Activated naive CD8-positive, alpha-beta T cell (primary cell): ENCODE results near the gene DNAJB6.

Experiments used
- H3K27ac Mint-ChIP-seq: one replicate; pipeline ENCODE4 v1.8.0; 2021; ENCODE audit warnings: mixed read lengths
- H3K27me3 Mint-ChIP-seq: one replicate; pipeline ENCODE4 v1.8.0; 2021; ENCODE audit warnings: mixed read lengths
- H3K36me3 Mint-ChIP-seq: one replicate; pipeline ENCODE4 v1.8.0; 2021; ENCODE audit warnings: mixed read lengths
- H3K4me1 Mint-ChIP-seq: one replicate; pipeline ENCODE4 v1.8.0; 2021; ENCODE audit warnings: low read depth, mixed read lengths
- H3K4me3 Mint-ChIP-seq: one replicate; pipeline ENCODE4 v1.8.0; 2021; ENCODE audit warnings: mild to moderate bottlenecking, mixed read lengths
- H3K9me3 Mint-ChIP-seq: one replicate; pipeline ENCODE4 v1.8.0; 2021; ENCODE audit warnings: low read depth, mixed read lengths

DNAJB6 gene

DNA sequence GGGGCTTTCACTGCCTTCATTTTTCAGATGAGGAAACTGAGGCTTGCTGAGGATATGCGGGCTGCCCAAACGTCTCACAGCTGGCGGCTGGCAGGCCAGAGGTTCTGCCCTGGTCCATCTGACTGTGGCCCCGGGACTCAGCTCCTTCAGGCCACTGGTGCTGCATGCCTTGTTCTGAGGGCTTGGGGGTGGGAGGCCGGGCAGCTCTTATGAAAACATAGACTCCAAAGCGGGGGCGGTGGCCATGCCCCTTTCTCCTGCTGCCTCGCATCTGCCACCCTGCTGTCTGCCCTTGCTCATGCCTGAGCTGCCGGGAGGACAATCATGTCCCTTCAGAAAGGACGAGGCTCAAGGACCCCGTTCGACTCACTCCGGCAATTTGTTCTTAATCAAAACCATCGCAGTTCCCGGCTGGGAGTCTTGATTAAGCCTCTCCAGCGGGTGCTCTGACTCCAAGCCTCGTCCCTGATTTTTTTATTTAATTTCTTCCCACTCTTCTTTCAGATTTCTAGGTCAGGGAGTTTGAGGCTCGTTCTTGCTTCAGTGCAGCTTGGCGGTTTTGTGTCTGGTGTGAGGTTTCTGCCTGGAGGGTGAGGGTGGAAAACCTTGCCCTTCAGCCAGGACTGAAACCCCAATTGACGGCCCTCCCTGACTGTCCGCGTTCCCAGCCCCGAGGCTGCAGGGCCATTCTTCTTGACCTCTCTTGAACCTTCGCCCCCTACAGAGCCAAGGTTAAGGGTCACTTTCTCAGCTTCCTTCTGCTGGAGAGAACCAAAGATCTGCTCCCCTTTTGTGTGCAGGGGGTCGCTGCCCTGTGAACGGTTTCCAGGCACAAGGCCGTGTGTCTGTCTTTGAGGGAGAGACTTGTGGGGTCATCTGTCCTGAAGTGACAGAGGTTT lies 120.8 kb downstream of the DNAJB6 start:
- H3K4me1 Mint-ChIP-seq: peaks cover 8% of the 10 kb centered on the region
- H3K27me3 Mint-ChIP-seq: no peaks in the 10 kb centered on the region
- no peak overlapping the region for H3K27ac Mint-ChIP-seq

DNA sequence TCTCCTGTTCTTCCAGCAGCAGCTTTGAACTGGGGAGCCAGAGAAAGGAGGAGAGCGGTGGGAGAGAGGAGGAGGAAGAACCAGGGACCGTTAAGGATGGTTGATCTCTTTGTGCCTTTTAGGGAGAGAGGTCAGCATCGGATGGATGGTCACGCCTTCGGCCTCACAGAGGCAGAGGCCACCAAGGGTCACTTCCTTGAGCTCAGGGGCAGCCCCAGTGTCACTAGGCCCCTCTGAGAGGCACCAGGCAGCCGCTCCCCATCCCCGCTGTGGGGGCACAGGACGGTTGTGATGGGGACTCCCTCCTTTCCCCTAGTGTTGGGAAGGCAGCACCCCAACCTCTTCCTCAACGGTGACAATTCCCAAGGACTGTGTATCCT lies 121.4 kb downstream of the DNAJB6 start:
- Mint-ChIP-seq H3K36me3 (peaks cover 3% of the 10 kb centered on the region), H3K4me3 (no peak overlapping the region), H3K27ac (no peak overlapping the region), H3K27me3 (no peaks in the 10 kb centered on the region), H3K9me3 (no peaks in the 10 kb centered on the region), H3K4me1 (peaks cover 14% of the 10 kb centered on the region)

More for the DNA sequence above, 120.8 kb downstream of the DNAJB6 start:
- Mint-ChIP-seq H3K9me3 (no peaks in the 10 kb centered on the region), H3K4me3 (no peak overlapping the region), H3K36me3 (peaks cover 3% of the 10 kb centered on the region)

DNA sequence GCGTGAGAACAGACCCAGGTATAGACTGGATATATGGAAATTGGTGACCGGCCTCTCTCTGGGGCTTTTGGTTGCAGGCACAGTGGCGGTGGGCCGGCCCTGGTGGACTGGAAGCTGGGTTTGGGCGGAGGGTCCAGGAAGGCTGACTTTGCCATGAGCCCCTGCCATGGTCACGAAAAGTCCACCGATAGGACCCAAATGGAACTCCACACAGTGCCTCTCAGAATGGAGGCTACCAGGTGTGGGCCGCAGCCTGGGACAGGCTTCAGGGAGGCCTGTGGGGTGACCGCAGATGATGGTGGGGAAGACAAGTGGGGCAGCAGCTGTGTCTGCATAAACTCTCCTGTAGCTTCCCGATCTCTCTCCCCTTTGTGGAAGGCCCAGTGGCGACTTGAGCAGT lies 123.2 kb downstream of the DNAJB6 start:
- Mint-ChIP-seq H3K27me3 (no peaks in the 10 kb centered on the region), H3K4me3 (no peak overlapping the region), H3K9me3 (no peaks in the 10 kb centered on the region), H3K4me1 (peaks cover 14% of the 10 kb centered on the region), H3K27ac (no peak overlapping the region), H3K36me3 (no peaks in the 10 kb centered on the region)

DNA sequence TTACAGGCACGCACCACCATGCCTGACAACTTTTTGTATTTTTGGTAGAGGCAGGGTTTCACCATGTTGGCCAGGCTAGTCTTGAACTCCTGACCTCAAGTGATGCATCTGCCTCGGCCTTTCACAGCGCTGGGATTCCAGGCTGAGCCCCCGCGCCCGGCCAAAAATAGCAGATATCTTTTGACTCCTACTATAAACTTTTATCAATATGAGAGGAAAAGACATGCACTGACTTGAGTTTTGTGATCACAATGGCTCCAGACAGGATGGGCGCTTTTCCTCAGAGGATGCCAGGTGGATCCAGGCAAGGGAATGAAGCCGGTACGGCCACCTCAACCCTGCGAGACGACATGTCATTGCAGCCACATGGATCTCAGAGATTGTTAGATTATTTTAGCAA lies 123.9 kb downstream of the DNAJB6 start:
- no peaks in the 10 kb centered on the region for H3K27me3 Mint-ChIP-seq

DNA sequence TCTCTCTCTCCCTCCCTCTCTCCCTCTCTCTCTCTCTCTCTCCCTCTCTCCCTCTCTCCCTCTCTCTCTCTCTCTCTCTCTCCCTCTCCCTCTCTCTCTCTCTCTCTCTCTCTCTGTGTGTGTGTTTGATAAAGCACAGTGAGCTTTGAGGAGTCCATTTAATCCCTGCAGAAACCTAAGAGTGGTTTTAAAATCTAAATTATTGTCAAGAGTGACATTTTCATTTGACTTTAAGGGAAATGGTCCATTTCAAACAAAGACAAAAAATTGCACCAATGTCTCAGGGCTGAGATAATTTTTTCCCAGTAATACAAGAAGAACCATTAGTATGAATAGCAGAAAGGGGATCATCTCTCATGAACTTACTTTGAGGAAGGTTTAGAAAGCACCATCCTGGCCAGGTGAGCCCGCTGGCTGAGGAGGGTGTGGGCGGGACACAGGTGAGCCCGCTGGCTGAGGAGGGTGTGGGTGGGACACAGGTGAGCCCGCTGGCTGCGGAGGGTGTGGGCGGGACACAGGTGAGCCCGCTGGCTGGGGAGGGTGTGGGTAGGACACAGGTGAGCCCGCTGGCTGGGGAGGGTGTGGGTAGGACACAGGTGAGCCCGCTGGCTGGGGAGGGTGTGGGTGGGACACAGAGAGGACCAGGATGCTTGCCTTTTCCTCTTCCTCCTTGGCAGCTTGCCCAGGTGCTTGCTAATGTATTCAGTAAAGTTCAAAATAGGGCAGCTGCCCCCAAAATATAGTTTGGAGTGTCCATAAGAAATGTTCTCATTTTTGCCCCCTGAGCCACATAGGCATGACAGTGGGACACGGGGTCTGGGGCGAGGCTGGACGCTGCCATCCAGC lies 125.0 kb downstream of the DNAJB6 start:
- no peak overlapping the region for H3K4me3 Mint-ChIP-seq
- peaks cover 14% of the 10 kb centered on the region for H3K4me1 Mint-ChIP-seq
- no peaks in the 10 kb centered on the region for H3K36me3 Mint-ChIP-seq
- no peak overlapping the region for H3K27ac Mint-ChIP-seq
- no peaks in the 10 kb centered on the region for H3K9me3 Mint-ChIP-seq
- no peaks in the 10 kb centered on the region for H3K27me3 Mint-ChIP-seq

More for the DNA sequence above, 123.9 kb downstream of the DNAJB6 start:
- H3K4me1 Mint-ChIP-seq: peaks cover 14% of the 10 kb centered on the region
- H3K4me3 Mint-ChIP-seq: no peak overlapping the region
- H3K27ac Mint-ChIP-seq: no peak overlapping the region
- no peaks in the 10 kb centered on the region for H3K36me3 Mint-ChIP-seq
- H3K9me3 Mint-ChIP-seq: no peaks in the 10 kb centered on the region

DNA sequence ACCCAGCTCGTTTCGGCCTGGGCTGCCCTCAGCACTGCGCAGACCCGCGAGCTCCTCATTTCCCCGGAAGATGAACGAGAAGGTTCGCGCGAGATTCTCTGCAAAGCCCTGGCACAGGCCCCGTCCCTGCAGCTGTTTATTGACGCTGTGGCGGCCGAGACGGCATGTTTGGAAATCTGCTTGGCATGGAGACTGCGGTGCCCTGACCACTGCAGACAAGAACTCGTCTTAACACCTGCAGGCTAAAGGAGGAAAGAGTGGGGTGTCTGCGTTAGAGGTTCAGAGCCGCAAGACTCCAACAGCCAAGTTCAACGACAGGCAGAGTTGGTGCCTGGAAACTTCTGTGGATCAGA lies 125.6 kb downstream of the DNAJB6 start:
- Mint-ChIP-seq H3K4me1 (peaks cover 14% of the 10 kb centered on the region), H3K4me3 (no peak overlapping the region), H3K36me3 (no peaks in the 10 kb centered on the region), H3K9me3 (no peaks in the 10 kb centered on the region), H3K27me3 (no peaks in the 10 kb centered on the region), H3K27ac (no peak overlapping the region)

DNA sequence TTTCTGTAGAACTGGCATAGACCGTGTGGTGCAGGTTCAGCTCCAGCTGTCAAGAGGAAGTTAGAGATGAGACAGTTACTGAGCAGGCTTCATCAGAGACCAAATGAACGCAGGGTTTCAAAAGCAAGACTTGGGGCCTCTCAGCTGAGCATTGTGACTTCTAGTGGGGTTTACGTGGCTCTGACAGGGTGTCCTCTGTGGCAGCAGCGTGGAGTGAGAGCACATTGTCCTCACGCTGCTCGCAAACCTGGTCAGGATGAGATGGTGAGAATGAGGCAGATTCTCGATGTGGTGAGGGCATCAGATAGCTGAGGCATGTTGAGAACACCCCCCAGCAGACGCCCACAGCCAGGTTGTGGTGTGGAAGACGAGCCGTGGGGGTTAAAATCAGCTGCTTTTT lies 126.0 kb downstream of the DNAJB6 start:
- no peak overlapping the region for H3K4me3 Mint-ChIP-seq

DNA sequence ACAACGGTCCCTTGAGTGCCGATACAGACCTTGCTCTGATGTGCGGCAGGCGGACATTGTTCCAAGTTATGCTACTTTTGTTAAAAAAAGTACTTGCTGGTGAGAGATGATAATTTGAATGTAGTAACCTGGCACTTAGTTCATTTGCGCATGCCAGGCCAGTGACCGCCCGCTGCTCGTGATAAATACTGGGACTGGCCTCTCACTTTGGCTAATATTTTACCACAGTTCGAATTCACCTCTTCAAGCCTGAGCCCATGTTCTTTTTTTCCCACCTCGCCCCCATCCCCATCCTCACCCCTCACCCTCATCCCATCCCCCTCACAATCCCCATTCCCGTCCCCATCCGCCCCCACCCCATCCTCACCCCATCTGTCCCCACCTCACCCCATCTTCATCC lies 126.4 kb downstream of the DNAJB6 start:
- Mint-ChIP-seq H3K27ac (no peak overlapping the region), H3K4me3 (no peak overlapping the region)

More for the DNA sequence above, 126.0 kb downstream of the DNAJB6 start:
- H3K4me1 Mint-ChIP-seq: peaks cover 14% of the 10 kb centered on the region
- H3K27ac Mint-ChIP-seq: no peak overlapping the region
- no peaks in the 10 kb centered on the region for H3K27me3 Mint-ChIP-seq
- no peaks in the 10 kb centered on the region for H3K36me3 Mint-ChIP-seq
- no peaks in the 10 kb centered on the region for H3K9me3 Mint-ChIP-seq

DNA sequence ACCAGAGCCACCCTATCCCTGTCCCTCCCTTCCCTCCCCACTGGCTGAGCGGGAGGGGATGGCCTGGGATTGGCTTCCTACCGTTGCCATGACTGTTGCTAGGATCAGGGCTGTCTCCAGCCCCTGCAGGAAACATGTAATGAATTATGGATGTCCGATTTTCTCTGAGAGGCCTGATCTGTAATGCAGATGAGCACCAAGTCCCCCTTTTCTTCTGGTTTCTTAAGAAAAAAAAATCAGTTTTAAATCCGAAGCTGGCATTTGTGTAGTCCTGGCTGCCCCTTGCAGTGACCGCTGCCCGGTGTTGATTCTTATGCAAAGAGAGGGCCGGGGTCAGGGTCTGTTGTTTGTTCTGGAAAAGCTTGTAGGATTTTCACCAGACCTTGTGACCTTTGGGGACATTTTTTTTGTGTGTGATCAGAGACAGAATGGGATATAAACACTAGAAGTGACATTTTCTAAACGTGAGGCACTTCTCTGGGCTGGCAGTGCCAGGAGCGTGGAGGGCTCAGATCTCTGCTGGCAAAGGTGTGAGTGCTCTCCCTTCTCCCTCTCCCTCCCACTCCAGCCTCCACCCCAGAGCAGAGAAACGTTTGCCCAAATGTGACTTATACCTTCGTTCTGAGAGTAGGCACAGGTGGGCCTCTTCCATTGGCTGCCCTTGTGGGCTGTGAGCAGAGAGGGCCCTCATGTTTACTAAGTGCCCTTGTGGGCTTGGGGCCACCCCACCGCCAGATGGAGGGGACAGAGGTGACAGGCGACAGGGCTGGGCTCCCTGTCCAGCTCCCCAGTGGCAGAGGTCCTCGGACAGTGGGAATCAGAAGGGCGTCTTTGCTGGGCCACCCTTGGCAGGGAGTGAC lies 127.5 kb downstream of the DNAJB6 start:
- Mint-ChIP-seq H3K4me3 (no peak overlapping the region), H3K27me3 (no peaks in the 10 kb centered on the region), H3K27ac (no peak overlapping the region), H3K9me3 (no peaks in the 10 kb centered on the region), H3K4me1 (peaks cover 14% of the 10 kb centered on the region), H3K36me3 (no peaks in the 10 kb centered on the region)

More for the DNA sequence above, 126.4 kb downstream of the DNAJB6 start:
- Mint-ChIP-seq H3K4me1 (peaks cover 14% of the 10 kb centered on the region), H3K36me3 (no peaks in the 10 kb centered on the region), H3K27me3 (no peaks in the 10 kb centered on the region), H3K9me3 (no peaks in the 10 kb centered on the region)

DNA sequence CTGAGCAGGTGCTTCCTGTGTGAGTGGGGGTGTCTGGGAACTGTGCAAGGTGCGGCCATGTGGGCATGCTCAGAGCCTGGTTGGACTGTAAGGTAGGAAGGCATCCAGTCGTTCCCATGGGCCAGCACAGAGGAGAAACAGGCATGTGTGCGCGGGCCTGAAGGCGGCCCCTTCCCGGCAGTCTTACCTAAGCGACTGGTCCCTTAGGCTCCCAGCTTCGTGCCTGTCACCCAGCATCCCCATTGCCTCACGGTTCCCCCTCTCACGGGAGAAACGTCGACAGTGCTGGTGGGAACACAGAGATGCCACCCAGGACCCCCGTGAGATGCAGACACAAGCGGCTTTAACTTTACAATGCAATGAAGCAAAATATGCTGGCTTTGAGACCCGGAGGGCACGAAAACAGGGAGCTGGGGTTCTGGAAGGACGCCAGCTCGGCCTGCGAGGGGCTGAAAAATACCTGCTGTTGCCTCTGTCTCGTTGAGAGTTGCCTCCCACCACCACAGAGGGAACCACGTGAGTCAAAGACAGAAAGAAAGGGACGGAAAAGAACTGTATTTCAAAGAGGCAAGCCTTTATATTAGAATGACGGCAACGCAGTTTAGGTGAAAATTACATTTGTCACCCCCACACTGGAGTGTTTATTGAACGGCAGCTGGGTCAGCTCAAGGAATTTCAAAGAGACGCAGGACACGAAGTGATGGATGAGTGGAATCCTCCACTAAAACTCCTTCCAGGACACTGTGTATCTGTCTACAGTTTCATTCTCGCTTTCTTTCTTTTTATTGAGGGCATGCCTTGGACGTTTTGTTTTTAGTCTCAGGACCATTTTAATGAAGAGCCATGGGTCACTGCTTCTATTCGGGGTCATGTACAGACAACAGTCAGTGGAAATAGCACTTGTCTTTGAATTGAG lies 128.4 kb downstream of the DNAJB6 start:
- H3K27ac Mint-ChIP-seq: no peak overlapping the region
- H3K9me3 Mint-ChIP-seq: no peaks in the 10 kb centered on the region
- peaks cover 14% of the 10 kb centered on the region for H3K4me1 Mint-ChIP-seq
- H3K27me3 Mint-ChIP-seq: no peaks in the 10 kb centered on the region
- no peaks in the 10 kb centered on the region for H3K36me3 Mint-ChIP-seq
- no peak overlapping the region for H3K4me3 Mint-ChIP-seq

DNA sequence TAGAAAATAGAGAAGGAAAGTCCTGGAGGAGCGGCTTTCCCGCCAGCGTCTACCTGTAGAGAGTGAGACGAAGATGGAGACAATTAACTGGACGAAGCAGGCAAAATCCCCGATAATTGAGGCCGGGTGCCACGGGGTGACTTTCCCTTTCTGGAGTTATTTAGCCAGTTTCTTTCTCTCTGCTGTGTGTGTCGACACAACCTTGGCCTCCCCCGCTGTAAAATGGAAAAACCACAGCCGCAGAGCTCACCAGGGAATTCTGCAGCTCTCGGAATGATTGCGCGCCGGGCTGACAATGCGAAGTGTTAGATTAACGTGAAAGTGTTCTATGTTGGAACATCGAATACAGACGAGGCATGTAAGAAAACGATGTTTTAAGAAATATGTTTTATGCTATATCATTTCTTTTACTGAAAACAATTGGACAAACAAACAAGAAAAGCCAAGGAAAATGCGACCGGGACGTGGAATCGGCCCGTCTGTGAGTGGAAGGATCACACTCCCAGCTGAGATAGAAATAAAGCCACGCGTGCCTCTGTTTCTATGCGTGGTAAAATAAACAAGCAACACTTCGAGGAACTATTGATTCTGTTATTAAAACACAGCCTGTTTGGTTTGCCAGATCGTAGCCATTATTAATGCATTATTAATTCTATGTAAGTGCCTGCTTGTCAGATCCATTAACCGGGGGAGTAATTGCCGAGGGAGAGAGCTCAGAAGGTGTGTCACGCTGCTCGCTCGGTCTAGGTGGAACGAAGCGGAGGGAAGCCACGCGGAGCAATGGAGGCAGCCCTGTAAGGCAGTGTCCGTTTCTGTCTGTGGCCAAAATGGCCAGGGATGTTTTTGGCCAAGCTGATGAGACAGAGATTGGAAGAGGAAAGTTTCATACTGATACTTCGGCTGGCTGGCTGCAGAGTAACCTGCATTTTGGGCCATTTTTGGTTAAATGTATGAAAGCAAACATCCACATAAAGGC lies 129.4 kb downstream of the DNAJB6 start:
- Mint-ChIP-seq H3K27me3 (no peaks in the 10 kb centered on the region), H3K36me3 (no peaks in the 10 kb centered on the region), H3K9me3 (no peaks in the 10 kb centered on the region), H3K27ac (no peak overlapping the region), H3K4me1 (peaks cover 21% of the 10 kb centered on the region), H3K4me3 (no peak overlapping the region)

DNA sequence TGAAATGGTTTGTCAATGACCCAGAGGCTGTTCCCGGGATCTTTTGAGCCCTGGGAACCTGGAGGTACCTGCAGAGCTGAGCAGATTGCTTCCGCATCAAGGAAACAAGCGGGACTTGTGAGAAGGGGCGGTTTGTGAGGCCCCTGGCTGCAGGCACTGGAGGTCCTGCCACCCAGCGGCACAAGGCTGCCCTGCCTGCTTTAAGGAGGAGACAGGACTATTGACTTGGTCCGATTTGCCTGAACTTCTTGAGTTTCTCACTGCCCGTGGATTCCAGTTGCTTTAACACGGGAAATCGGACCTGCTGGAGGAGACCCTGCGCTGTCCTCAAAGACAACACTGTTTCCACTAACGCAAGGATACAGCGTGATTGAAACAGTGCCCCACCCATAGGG lies 130.1 kb downstream of the DNAJB6 start:
- H3K36me3 Mint-ChIP-seq: no peaks in the 10 kb centered on the region

More for the DNA sequence above, 130.1 kb downstream of the DNAJB6 start:
- Mint-ChIP-seq H3K27ac (no peak overlapping the region), H3K27me3 (no peaks in the 10 kb centered on the region), H3K4me3 (no peak overlapping the region), H3K4me1 (peaks cover 24% of the 10 kb centered on the region), H3K9me3 (no peaks in the 10 kb centered on the region)
